Sigmoid colon (tissue), 7 donors: ENCODE data around the gene FBXO15. TPM values are rescaled to one million over a fixed set of nuclear protein-coding genes. Genes with fewer than 3 reads are reported as not detected.

Experiments used
- DNase-seq: peaks from one replicate; pipeline ENCODE4 v3.0.0-alpha.2; 2019
- H3K27ac ChIP-seq, 4 donors: fragments of 200-600 bp; sonication (generic); one replicate each; pipeline ENCODE4 v1.5.1; 2016 to 2019; ENCODE audit warnings: mild to moderate bottlenecking in 1 of 4
- H3K27me3 ChIP-seq, 3 donors: fragments of 200-600 bp; sonication (generic); one replicate each; pipeline ENCODE4 v1.5.1; 2019; ENCODE audit warnings: mild to moderate bottlenecking in 1 of 3
- H3K36me3 ChIP-seq, 4 donors: fragments of 200-600 bp; sonication (generic); one replicate each; pipeline ENCODE4 v1.5.1; 2016 to 2019
- H3K4me1 ChIP-seq, 4 donors: fragments of 200-600 bp; sonication (generic); one replicate each; pipeline ENCODE4 v1.5.1; 2017 to 2019
- H3K4me3 ChIP-seq, 4 donors: fragments of 200-600 bp; sonication (generic); one replicate each; pipeline ENCODE4 v1.5.1; 2017 to 2019; ENCODE audit warnings: mild to moderate bottlenecking in 2 of 4, moderate library complexity in 1 of 4
- H3K9me3 ChIP-seq, 4 donors: fragments of 200-600 bp in 3 of 4; sonication (generic) in 3 of 4; one replicate each; pipeline versions ENCODE4 v1.5.1 to v1.6.1; 2013 to 2019
- CTCF ChIP-seq, 4 experiments: fragments of 450-650 bp in 3 of 4; fragments of 200-600 bp in 1 of 4; IDR thresholded peaks; one replicate each; pipeline ENCODE4 v1.5.1; 2016 to 2019; ENCODE audit warnings: antibody characterized with exemption in 4 of 4, mild to moderate bottlenecking in 3 of 4, moderate library complexity in 2 of 4
- EP300 ChIP-seq, 4 donors: sonication (generic); formaldehyde crosslinking; IDR thresholded peaks; one replicate each; pipeline ENCODE4 v1.6.1; 2017; ENCODE audit warnings: antibody characterized with exemption in 4 of 4
- POLR2A ChIP-seq, 2 donors: fragments of 450-650 bp; IDR thresholded peaks; one replicate each; pipeline ENCODE4 v1.6.1; 2016; ENCODE audit warnings: antibody characterized with exemption in 2 of 2, mild to moderate bottlenecking in 2 of 2, moderate library complexity in 2 of 2
- POLR2AphosphoS5 ChIP-seq, 4 donors: sonication (generic); formaldehyde crosslinking; IDR thresholded peaks; one replicate each; pipeline ENCODE4 v1.6.1; 2017; ENCODE audit warnings: antibody characterized with exemption in 4 of 4
- WGBS, 2 donors: extraction: QIAGEN DNeasy Blood & Tissue Kit; methylation state at CpG; one replicate each; pipeline ENCODE4 v1.1.7; 2013; 5-methylcytosine and 5-hydroxymethylcytosine counted together
- intact Hi-C: fragments of 100-400 bp; cut with DNase I; formaldehyde crosslinking; loops from one replicate; pipeline ENCODE4 v1.15.1; 2023
- polyA plus RNA-seq, 3 donors: library from polyadenylated mRNA; stranded (reverse); fragments of 200-250 nt; gene quantifications; one replicate each; pipeline ENCODE4 v1.2.3, GENCODE V29; 2013
- total RNA-seq, 4 donors: library from RNA; depleted of rRNA; stranded (reverse); fragments of >200 nt; gene quantifications; one replicate each; pipeline ENCODE4 v1.1.0, GENCODE V29; 2016
- donor health status: healthy with polysubstance abuse.
- donor health status: Bipolar disorder and iron deficiency.
- donor health status: healthy.

Gene FBXO15
- total and polyA plus RNA-seq, 7 donors: 0.36 to 2.2 (median 0.87) TPM; not detected in 4

- TF ChIP-seq POLR2AphosphoS5 (IDR thresholded peaks at IDR 0.05): no peak
- no peak for TF ChIP-seq CTCF (IDR thresholded peaks at IDR 0.05)
- no peak for TF ChIP-seq EP300 (IDR thresholded peaks at IDR 0.05)
- no peak for TF ChIP-seq POLR2A (IDR thresholded peaks at IDR 0.05)
- no peaks in the 10 kb centered on the region for H3K36me3 ChIP-seq
- H3K4me1 ChIP-seq: no peaks in the 10 kb centered on the region
- no peaks in the 10 kb centered on the region for H3K27me3 ChIP-seq
- no peaks in the 10 kb centered on the region for H3K9me3 ChIP-seq
- H3K4me3 ChIP-seq: no peak overlapping the region
- intact Hi-C loops: no loop called here
- WGBS, 2 donors: 81 to 83% methylated on average over 2 of the region's 2 CpGs
- DNase-seq: no peak
- no peak overlapping the region for H3K27ac ChIP-seq
Observed at GRCh38 chr18:74139411-74139810, 8.2 kb downstream of the FBXO15 start.

DNA sequence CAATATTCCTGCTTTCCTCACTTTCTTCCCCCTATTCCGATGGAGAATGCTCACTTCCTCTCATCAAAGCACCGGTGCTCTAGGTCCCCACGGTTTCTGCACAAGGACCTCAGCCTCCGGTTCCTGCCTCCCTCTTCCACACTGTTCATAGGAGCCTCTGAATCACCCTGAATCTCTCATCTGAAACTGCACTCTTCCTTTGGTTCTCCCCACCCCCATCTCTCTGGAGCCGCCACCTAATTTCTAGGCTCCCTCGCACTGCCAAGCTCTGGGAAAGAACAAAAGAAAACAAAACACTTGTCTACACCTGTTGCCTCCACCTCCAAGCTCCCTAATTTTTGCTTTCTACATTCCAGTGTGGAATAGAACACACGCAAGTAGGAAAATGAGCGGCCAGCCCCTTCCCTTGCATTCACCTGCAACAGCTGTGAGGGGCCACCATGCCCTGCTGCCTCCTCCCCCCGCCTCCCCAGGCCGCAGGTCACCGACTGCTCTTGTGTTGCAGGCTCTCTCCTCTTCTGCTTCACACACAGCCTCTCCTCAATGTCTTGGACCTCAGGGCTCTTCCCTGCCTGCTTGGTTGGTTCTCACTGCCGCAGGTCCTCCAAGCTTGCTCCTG, 9.6 kb downstream of the FBXO15 start:
- H3K36me3 ChIP-seq: no peaks in the 10 kb centered on the region
- no peak for DNase-seq
- H3K4me1 ChIP-seq: no peaks in the 10 kb centered on the region
- TF ChIP-seq POLR2AphosphoS5 (IDR thresholded peaks at IDR 0.05): no peak
- 89 to 91% methylated on average over 12 of the region's 12 CpGs for WGBS, 2 donors
- no peaks in the 10 kb centered on the region for H3K9me3 ChIP-seq
- H3K4me3 ChIP-seq: no peak overlapping the region
- intact Hi-C loops: no loop called here
- H3K27ac ChIP-seq: no peak overlapping the region
- no peaks in the 10 kb centered on the region for H3K27me3 ChIP-seq

DNA sequence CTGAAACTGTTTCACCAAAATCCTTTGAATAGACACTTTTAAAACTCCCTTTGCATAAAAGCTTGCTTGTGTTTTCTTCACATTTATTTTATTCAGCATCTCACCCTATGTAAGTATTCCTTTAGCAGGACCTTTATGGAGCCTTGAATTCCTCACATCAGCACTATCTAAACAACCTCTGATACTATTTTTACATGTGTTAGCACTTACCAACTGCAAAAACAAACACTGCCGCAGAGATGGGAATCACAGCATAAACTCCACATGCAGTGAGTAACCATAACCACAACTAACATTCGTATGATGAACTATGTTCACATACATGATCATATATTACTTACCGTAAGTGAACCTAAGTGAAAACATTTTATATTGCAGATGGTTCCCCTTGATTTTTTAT, 15.4 kb downstream of the FBXO15 start:
- H3K27ac ChIP-seq: no peak overlapping the region
- no peaks in the 10 kb centered on the region for H3K36me3 ChIP-seq
- H3K4me1 ChIP-seq: peaks cover 0 to 14% (median 2%) of the 10 kb centered on the region in 4 donors
- TF ChIP-seq CTCF (IDR thresholded peaks at IDR 0.05) (no peak), POLR2A (IDR thresholded peaks at IDR 0.05) (no peak), POLR2AphosphoS5 (IDR thresholded peaks at IDR 0.05) (no peak), EP300 (IDR thresholded peaks at IDR 0.05) (no peak)
- no peak for DNase-seq
- intact Hi-C loops: no loop called here
- H3K27me3 ChIP-seq: no peaks in the 10 kb centered on the region
- no peak overlapping the region for H3K4me3 ChIP-seq
- 68 to 69% methylated on average over 3 of the region's 3 CpGs for WGBS, 2 donors
- H3K9me3 ChIP-seq: no peaks in the 10 kb centered on the region

GRCh38 chr18:74131124-74131523, 16.5 kb downstream of the FBXO15 start:
- H3K36me3 ChIP-seq: no peaks in the 10 kb centered on the region
- H3K4me3 ChIP-seq: no peak overlapping the region
- H3K4me1 ChIP-seq: peaks cover 0 to 20% (median 2%) of the 10 kb centered on the region in 4 donors
- H3K27me3 ChIP-seq: no peaks in the 10 kb centered on the region
- H3K9me3 ChIP-seq: no peaks in the 10 kb centered on the region
- WGBS, 2 donors: 86 to 88% methylated on average over 3 of the region's 3 CpGs
- DNase-seq: no peak
- TF ChIP-seq CTCF (IDR thresholded peaks at IDR 0.05): no peak
- no peak for TF ChIP-seq EP300 (IDR thresholded peaks at IDR 0.05)
- no peak overlapping the region for H3K27ac ChIP-seq
- intact Hi-C loops: no loop called here

DNA sequence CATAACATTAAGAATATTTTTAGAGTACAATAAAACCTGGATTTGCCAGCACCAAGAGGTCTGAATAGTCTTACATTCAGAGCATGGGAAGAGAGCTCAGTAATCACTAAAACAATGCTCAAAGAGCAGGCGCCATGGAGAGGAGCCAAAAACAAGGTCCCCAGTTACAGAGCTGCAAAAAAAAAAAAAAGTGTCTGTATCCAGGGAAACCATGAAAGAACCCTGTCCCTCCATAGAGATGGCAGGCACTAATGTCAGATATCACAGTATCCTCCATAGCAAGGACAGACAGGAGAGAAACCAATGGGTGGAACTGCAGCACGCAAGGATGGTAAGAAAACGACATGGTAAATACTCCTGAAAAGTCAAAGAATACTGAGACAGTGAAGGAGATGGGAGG, 19.5 kb downstream of the FBXO15 start:
- Histone ChIP-seq H3K27ac (no peak overlapping the region), H3K4me1 (peaks cover 0 to 20% (median 2%) of the 10 kb centered on the region in 4 donors), H3K9me3 (no peaks in the 10 kb centered on the region), H3K27me3 (no peaks in the 10 kb centered on the region), H3K4me3 (no peak overlapping the region), H3K36me3 (no peaks in the 10 kb centered on the region)
- TF ChIP-seq POLR2AphosphoS5 (IDR thresholded peaks at IDR 0.05) (no peak), CTCF (IDR thresholded peaks at IDR 0.05) (no peak), EP300 (IDR thresholded peaks at IDR 0.05) (no peak), POLR2A (IDR thresholded peaks at IDR 0.05) (no peak)
- intact Hi-C loops: no loop called here
- no peak for DNase-seq
- 71 to 90% methylated on average over 3 of the region's 3 CpGs for WGBS, 2 donors
